HG02938 (cell line): ENCODE data around the gene OPCML.

Experiments used
- ATAC-seq: cut with Tn5 transposase; IDR thresholded peaks from one replicate; pipeline ENCODE4 v1.9.1; 2021; ENCODE audit warnings: mild to moderate bottlenecking, moderate library complexity; ENCODE audit not compliant: unreplicated experiment

Gene OPCML

GRCh38 chr11:132961453-132961852 is 570.8 kb downstream of the OPCML start:
- no peak for ATAC-seq

GRCh38 chr11:132960273-132961078 is 571.8 kb downstream of the OPCML start:
- no peak for ATAC-seq

- ATAC-seq: no peak
Measured at GRCh38 chr11:132959693-132960092, 572.6 kb downstream of the OPCML start.

GRCh38 chr11:132957881-132958280 is 574.4 kb downstream of the OPCML start:
- no peak for ATAC-seq

- ATAC-seq: no peak
Measured at GRCh38 chr11:132948252-132948651, 584.0 kb downstream of the OPCML start.

DNA sequence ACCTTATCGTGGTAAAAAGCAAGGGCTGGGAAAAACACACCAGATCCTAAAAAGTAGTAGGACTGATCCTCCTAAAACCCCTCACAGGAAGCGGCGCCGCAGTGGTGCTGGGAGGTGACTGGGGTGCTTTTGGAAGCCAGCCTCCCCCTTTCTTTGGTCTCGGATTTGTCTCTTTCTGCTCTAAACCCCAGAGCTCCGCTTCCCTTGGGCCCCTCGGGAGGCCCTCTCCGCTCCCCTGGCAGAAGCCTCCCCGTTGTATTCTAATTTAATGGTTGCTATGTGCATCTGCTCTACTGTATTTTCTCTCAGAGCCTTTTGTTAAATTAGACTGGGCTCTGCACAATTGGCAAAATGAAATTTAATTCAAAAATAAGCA is 587.7 kb downstream of the OPCML start:
- no peak for ATAC-seq

GRCh38 chr11:132943706-132944568 is 588.4 kb downstream of the OPCML start:
- ATAC-seq: no peak

DNA sequence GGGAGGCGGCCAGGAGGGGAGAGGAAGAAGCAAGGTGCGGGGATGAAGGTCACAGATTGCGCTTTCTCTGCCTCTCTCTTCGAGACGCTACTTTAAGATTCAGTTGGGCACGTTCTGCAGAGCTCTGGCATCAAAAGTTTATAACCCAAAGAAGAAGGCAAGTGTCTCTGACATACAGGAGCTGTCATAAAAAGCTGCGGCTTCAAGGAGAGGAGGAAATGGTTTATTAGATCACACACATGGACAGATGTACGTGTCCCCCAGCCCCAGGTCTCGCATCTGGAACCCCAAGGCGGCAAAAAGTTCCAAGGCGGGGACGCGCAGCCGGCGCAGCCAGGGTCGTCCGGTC is 589.0 kb downstream of the OPCML start:
- ATAC-seq: no peak

- no peak for ATAC-seq
Measured at GRCh38 chr11:132942611-132943356, 589.5 kb downstream of the OPCML start.

- no peak for ATAC-seq
Measured at GRCh38 chr11:132941761-132942160, 590.5 kb downstream of the OPCML start.

- no peak for ATAC-seq
Measured at GRCh38 chr11:132941024-132941646, 591.2 kb downstream of the OPCML start.

- no peak for ATAC-seq
Measured at GRCh38 chr11:132937016-132937415, 595.3 kb downstream of the OPCML start.

GRCh38 chr11:132935383-132935782 is 596.9 kb downstream of the OPCML start:
- ATAC-seq: no peak

DNA sequence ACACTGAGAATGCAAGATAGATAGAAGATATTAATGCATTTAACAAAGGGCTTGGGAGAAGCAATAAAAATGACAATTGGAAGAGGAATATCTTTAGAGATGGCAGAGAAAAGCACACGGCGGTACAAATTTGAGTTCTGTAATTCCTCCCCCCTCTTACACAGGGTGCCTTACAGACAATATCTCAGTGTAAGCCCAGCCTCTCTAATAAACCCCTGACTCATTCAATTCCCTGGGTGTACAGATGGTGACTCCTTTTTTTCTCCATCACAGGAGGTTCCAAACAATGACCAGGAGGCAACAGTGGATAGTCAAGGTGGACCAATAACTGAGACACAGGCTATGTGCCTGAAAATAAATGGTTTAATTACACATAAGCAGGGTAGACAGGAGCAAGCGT is 598.6 kb downstream of the OPCML start:
- no peak for ATAC-seq

DNA sequence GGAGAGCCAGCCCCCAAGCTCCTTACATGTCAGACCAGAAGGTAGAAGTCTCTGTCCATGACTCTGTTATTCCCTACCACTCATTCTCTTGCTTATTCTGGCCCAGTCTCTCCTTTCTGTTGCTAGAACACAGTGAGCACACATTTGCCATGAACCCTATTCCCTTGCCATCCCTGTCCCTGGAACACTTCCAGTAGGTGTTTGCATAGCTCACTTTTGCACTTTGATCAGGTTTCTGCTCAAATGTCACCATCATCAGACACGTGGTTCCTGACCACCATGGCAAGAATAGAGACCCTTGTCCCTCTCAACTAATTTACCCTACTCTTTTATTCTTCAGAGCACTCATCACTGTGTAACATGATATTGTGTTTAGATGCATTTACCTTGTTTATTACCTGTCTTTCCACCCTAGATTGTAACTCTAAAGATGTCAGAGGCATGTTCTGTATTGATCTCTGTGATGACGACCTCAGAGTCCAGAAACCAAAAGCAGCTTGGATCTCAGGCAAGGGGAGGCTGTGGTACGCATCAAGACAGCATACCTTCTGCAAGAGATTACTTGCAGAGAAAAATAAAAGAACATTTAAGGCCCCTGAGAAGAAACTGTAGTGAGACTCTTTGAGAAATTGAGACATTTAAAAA is 606.4 kb downstream of the OPCML start:
- no peak for ATAC-seq

- no peak for ATAC-seq
Measured at GRCh38 chr11:132921597-132921996, 610.7 kb downstream of the OPCML start.

DNA sequence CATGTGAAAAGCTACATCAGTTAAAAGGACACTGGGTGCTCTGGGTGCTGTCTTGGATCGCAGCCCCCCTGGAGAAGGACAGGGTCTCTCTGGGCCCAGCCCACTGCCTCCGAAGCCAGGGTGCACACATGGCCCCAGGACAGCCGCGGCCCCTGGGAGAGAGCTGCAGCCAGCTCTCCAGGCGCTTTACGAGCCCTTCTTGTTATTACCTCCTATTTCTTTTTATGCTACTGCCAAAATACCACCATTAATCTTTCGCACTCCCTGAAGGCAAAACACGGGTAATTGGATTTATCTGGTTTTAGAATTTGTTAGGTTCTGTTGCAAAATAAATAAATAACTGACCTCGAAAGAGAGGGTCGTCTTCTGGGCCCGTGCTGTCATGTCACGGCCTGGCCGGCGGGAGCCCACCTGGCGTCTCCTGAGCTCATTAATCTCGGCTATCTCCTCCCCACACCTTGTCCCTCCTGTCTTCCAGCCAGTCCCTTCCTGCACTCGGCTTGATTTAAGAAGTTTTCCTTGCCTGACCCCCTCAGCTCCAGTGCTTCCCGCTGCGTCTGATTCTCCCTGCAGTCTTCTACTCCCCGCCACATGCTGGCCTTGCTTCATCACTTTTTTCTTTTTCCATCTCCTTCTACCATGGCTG is 611.7 kb downstream of the OPCML start:
- no peak for ATAC-seq

- ATAC-seq: no peak
Measured at GRCh38 chr11:132914600-132914999, 617.7 kb downstream of the OPCML start.

GRCh38 chr11:132913886-132914285 is 618.4 kb downstream of the OPCML start:
- no peak for ATAC-seq

GRCh38 chr11:132913295-132913694 is 619.0 kb downstream of the OPCML start:
- no peak for ATAC-seq
